Spleen (tissue), 7 donors: ENCODE measurements around the gene POLL.
A peak's percentile ranks its signal among the peaks of the same experiment; 100 is the strongest.

Experiments
- POLR2A ChIP-seq, 3 donors: fragments of 450-650 bp; IDR thresholded peaks; one replicate each; pipeline ENCODE4 v1.5.1; 2017; ENCODE audit warnings: antibody characterized with exemption in 3 of 3, mild to moderate bottlenecking in 1 of 3
- POLR2AphosphoS5 ChIP-seq, 3 donors: sonication (generic); formaldehyde crosslinking; IDR thresholded peaks; one replicate each; pipeline ENCODE4 v1.5.1; 2017; ENCODE audit warnings: antibody characterized with exemption in 3 of 3
- TF ChIP-seq, protein P1 (sequence below), 11 experiments: fragments of 200-600 bp in 7 of 11; fragments of 450-650 bp in 4 of 11; sonication (generic) in 4 of 11; IDR thresholded peaks in 8 of 11; conservative IDR thresholded peaks in 3 of 11; 1 replicate in 7 of 11; 2 replicates in 4 of 11; pipeline versions ENCODE4 v1.4.0 to v1.8.0; 2016 to 2021; ENCODE audit warnings: antibody characterized with exemption in 11 of 11, inconsistent platforms in 4 of 11, mild to moderate bottlenecking in 1 of 11
- donor health status: DM: no; HTN: no; CAD: no; lungs with moderate emphysema.
- donor health status: DM: no; HTN: no; CAD: no.
- donor health status: DM: no; HTN: no; CAD: no.

DNA sequence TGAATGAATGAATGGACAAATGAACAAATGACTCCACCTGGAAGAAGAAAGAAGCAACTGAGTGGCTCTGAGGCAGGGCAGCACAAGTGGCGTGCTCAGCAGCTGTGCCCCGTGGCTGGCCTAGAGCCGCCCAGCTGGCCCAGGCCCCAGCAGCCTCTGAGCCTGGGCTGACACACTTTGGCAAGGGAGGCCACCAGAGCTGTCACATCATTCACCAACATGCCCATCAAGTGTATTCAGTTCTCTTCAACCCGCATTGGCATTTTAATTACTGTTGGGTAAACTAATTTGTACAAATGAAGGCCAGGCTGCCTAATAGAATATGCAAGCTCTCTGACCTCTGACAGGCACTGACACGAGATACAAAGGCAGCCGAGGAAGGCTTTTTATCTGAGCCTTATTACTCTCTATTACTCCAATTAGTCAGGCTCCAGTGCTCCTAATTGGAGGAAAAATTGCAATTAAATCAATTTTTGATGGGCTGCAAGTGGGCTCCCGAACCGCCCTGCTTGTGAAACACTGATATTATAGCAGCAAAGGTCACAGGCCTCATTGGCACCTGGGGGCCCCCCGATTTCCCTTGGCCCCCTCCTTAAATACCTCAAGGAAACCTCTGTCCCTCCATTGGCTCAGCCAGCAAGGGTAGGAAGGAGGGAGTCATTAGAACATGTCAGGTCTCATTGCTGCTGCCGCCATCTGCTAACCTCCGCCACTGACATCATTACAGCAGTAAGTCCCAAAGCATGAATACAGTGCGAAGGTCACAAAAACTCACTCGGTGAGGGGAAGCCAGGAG, 42.0 kb upstream of the POLL start:
- TF ChIP-seq, protein P1, sequence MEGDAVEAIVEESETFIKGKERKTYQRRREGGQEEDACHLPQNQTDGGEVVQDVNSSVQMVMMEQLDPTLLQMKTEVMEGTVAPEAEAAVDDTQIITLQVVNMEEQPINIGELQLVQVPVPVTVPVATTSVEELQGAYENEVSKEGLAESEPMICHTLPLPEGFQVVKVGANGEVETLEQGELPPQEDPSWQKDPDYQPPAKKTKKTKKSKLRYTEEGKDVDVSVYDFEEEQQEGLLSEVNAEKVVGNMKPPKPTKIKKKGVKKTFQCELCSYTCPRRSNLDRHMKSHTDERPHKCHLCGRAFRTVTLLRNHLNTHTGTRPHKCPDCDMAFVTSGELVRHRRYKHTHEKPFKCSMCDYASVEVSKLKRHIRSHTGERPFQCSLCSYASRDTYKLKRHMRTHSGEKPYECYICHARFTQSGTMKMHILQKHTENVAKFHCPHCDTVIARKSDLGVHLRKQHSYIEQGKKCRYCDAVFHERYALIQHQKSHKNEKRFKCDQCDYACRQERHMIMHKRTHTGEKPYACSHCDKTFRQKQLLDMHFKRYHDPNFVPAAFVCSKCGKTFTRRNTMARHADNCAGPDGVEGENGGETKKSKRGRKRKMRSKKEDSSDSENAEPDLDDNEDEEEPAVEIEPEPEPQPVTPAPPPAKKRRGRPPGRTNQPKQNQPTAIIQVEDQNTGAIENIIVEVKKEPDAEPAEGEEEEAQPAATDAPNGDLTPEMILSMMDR (IDR thresholded peaks at IDR 0.05 in 8 of 11, conservative IDR thresholded peaks at IDR 0.05 in 3 of 11) = no peak
- peak in 1 of 3 donors; percentile 35 for TF ChIP-seq POLR2AphosphoS5 (IDR thresholded peaks at IDR 0.05)
- TF ChIP-seq POLR2A (IDR thresholded peaks at IDR 0.05) = no peak
